NCI-H187 (cell line): ENCODE data around the gene IL17RB.

ENCODE experiments used
- DNase-seq, 2 experiments: peaks; one replicate each; lab custom pipeline; 2025; lab: John Stamatoyannopoulos, UW

The IL17RB gene

DNA sequence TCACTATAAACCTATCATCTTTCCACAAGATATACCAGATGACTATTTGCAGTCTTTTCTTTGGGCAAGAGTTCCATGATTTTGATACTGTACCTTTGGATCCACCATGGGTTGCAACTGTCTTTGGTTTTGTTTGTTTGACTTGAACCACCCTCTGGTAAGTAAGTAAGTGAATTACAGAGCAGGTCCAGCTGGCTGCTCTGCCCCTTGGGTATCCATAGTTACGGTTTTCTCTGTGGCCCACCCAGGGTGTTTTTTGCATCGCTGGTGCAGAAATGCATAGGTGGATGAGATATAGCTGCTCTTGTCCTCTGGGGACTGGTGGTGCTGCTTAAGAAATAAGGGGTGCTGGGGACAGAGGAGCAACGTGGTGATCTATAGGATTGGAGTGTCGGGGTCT, 33.9 kb upstream of the IL17RB start:
- no peak for DNase-seq

DNA sequence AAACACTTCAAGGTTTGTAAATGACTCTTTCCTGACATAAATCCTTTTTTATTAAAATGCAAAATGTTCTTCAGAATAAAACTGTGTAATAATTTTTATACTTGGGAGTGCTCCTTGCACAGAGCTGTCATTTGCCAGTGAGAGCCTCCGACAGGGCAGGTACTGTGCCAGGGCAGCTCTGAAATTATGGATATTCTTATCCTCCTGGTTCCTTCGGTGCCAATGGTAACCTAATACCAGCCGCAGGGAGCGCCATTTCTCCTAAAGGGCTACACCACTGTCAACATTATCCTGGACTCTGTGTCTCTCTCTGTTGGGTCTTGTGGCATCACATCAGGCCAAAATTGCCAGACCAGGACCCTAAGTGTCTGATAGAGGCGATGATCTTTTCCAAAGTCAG, 33.1 kb upstream of the IL17RB start:
- DNase-seq, result no peak

DNA sequence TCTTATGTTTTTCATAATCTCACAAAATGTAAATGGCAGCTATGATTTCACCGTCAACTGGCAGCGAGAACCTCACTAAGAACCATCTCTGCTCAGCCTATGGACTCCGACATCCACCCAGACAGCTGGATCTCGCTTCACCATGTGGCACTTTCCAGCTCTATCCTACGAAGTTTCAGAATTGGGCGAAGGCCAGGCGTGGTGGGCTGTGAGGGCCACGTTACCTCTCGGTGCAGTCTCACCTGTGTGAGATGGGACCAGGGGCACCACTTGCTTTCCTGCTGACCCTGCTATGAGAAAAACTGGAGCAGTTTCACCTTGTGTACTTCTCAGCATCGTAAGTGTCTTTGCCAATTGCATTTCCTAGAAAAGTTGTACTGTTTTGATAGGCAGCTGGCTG, 32.5 kb upstream of the IL17RB start:
- no peak for DNase-seq

DNA sequence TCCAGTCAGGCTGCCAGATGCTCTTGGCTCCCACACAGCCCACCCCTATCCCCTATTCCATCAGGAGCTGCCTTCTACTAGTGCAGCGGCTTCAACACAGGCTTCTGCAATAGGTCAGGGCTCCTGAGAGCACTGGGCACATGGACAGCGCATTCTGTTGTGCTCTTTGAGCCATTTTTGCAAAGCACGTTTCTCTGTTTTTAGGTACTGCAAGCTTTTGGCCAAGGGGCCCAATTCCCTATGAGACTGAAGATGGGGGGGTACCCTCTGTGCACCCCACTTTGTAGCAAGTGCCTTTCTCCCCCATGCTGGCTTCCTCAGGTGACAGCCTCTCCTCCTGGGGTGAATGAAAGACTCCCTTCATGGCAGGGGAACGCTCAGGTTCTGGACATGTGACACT, 31.3 kb upstream of the IL17RB start:
- no peak for DNase-seq

DNA sequence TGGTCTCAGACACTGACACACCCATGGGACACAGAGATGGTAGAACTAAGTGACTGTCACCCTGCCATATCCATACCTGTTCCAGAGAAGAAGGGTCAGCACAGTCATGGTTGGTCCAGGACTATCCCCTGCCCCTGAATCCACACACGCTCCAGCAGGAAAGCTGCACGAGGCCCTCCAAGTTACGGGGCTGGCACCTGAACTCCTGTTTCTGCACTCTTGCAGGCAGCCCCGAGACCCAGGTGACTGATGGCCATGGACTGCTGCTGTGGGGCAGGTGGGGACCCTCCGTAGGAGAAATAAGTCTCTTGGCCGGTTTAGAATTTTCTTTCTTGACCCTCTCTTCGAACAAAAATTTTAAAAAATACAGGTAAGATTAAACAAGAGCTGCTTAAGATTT, 30.7 kb upstream of the IL17RB start:
- no peak for DNase-seq

DNA sequence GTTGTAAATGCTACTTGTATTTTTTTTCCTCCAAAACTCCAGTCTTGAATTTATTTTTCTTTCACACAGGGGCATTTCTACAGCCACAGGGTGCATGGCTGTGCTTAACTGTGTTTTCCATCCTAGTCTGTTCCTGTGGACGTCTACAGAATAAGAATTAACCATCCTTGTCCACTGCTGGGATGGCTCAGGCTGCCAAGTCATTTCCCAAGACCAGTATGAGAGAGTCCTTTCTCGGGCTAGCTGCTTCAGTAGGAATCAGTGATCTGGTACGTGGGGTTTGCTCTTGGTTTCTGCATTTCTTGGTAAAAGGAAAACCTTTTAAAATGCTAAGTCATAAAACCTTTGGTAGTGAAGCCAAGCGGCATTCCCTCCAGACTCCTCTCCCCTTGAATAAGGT, 29.9 kb upstream of the IL17RB start:
- no peak for DNase-seq

DNA sequence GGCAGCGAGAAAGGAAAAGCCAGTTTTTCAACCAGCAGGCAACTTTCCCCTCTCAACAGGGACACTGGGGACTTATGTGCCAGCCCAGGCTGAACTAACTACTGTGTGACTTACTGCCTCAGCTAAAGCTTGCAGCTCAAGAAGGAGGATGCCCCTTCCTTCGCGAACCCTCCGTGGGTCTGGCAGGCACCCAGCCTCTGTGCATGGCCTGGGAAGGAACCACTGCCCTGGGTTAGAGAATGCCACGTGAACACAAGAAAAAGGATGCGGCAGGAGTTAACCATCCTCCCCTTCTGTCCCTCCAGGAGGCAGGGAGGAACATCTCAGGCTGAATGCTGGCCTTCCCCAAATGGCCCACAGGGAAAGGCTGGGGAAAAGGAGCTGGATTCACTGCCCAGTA, 29.2 kb upstream of the IL17RB start:
- DNase-seq, result no peak

DNA sequence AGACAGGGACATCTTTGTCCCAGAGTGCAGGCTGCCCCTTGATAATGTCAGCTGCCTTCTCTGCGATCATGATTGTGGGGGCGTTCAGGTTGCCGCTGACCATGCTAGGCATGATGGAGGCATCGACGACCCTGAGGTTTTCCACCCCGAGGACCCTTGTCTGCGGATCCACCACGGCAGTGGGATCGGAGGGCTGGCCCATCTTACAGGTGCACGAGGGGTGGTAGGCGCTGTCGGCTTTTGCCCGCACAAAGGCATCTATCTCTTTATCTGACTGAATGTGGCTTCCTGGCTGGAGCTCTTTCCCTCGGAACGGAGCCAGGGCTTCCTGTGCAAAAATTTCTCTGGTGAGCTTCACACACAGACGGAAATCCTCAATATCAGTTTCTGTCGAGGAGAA, 28.6 kb upstream of the IL17RB start:
- DNase-seq, result no peak

DNA sequence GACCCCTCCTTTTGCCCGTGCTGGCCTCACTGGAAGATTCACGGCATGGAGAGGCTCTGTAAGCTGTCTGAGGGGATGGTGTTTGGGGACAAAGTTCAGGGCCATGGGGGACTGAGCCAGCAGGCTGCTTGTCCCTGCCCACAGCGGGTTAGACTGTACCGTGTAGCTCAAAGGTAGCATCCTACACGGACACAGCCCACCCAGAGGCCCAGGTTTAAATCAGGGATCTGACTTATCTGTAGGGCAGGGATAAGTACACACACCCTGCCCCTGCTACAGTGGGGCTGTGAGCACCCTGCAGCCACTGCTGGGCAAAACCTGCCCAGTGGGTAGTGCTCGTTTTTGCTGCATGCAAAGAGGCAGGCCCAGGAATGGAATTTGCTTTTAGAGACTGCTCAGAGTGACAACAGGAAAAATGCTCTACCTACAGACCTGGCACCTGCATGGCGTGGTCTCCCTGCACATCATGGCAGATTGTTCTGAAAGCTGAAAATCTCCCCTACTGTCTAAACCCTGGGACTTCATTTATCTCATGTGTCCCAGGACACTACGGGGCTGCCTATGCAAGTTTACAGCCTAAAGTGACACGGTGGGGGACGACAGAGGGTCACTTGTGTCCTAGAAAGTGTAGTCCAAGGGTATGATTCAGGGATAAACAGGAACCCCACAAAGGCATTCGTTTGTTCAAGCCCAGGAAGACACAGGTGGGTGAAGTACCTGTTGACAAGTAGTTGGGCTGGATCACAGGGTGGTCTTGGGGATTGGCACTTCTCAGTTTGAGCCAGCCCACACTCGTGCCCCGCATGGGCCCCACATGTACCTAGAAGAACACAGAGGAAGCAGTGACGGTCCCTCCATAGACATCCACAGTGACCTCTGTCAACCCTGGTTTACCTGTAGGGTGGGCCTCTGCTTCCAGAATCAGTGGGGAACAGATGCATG, 27.9 kb upstream of the IL17RB start:
- DNase-seq, result no peak

DNA sequence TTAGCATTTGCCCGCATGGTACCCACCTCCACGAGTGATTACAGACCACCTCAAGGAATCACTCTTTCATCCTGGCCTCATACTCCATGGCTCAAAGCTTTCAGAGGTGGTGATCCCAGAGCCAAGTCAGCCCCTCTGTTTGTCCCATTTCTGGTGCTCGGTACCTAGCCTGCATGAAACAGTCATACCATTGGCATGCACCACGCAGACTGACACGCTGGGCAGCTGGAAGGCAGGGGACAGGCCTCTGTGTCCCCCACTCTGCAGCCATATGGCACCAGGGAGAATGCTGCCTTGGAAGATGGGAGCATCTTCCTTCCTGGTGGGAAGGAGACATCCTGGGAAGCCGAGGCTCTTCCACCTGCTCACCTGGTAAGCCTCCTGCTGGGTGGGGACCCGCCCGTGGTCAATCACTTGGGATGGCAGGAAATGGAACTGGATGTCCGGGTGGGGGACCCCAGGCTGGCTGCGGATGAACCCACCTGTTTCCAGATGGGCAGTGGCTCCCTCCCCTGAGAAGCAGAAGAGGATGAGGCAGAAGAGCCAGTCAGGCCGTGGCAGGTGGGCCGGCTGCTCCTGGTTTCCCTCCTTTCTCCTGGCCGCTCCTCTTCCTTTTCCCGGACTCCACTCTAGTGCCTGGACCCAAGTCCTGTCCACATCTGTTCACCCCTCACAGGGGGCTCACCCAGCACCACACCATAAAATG, 27.1 kb upstream of the IL17RB start:
- no peak for DNase-seq

DNA sequence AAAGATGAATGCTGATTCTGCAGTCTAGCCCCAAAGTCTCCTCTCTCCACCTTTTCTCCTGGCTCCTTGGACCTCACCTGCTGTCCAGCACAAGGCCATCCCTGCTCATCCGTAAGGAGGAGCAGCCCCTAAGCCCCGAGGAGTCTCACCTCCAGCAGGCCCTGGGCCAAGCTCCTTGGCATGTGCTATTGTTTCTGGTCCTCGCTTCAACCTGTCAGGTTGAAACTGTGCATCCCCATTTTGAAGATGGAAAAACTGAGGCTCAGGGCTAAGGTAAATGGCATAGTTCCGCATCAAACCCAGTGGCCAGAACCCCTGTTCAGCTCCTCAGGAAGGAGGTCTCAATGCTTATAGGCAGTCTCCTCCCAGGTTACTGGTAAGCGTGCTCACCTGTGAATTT, 26.3 kb upstream of the IL17RB start:
- no peak for DNase-seq

DNA sequence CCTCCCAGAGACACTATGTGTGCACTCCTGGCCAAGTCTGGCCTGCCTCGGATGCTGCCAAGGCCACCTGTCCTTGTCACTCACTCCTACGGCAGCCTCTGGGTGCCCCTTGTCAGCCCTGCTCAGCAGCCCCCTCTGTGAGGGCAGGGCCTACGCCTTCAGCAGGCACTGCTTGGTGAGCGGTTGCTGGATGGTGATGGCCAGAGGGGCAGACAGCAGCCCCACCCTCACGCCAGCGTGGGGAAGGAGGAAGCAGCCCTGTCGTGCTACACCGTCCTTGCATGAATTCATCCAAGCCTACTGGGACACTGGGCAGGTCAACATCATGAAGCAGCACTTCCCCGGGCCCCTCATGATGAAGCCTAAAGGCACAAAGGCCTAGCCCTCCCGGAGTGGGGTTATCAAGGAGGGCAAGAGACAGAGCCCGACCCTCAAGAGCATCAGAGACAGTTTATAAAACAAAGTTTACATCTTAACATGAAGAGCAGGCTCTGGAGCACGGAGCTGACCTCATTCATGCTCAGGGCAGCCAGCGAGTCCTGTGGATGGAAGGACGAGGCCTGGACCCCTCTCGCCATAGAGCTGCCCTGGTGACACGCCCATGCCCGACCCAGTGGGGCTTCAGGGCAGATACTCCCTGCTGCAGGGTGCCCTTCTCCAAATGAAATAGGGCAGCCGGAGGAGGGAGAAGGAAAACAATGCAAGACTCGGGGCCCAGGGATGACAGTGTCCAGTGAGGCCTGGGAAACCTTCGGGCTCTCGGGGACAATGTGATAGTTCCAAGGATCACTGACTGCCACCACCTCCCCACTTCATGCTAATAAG, 25.4 kb upstream of the IL17RB start:
- no peak for DNase-seq

DNA sequence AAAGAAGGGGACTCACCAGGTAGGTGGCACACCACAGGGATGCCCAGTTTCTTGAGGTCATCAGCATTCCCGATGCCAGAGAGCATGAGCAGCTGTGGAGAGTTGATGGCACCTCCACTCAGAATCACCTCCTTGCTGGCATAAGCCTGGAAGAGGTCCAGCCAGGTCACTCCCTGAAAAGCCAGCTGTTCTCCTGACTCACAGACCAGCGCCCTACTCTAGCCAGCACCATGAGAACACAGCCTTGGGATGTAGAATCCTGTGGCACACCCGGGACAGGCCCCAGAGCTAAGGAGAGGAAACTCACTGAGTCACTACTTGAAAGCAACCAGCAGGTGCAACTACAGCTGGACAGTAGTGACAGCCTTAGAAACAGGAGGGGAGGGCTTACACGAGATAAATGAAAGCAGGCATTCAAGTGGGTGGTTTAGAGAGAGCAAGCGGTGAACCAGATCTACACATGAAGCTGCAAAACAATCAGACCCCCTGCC, 24.7 kb upstream of the IL17RB start:
- DNase-seq, result peak in 1 of 2 experiments; percentile 29

DNA sequence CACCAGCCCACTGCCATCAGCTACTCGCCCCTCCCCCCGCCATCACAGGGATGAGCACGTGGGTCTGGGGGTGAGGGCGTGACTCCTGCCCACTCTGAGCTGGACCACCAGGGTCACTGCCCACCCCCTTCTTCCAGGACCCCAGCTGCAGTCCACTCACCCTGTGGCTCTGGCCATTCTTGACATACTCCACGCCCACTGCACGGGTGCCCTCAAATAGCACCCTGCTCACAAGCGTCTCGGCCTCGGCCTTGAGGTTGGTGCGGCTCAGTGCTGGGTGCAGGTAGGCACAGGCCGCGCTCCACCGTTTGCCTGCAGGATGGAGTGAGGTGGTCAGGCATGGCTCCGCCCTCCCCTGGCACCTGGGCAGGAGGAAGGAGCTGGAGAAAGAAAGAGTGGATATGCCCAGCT, 24.0 kb upstream of the IL17RB start:
- no peak for DNase-seq

DNA sequence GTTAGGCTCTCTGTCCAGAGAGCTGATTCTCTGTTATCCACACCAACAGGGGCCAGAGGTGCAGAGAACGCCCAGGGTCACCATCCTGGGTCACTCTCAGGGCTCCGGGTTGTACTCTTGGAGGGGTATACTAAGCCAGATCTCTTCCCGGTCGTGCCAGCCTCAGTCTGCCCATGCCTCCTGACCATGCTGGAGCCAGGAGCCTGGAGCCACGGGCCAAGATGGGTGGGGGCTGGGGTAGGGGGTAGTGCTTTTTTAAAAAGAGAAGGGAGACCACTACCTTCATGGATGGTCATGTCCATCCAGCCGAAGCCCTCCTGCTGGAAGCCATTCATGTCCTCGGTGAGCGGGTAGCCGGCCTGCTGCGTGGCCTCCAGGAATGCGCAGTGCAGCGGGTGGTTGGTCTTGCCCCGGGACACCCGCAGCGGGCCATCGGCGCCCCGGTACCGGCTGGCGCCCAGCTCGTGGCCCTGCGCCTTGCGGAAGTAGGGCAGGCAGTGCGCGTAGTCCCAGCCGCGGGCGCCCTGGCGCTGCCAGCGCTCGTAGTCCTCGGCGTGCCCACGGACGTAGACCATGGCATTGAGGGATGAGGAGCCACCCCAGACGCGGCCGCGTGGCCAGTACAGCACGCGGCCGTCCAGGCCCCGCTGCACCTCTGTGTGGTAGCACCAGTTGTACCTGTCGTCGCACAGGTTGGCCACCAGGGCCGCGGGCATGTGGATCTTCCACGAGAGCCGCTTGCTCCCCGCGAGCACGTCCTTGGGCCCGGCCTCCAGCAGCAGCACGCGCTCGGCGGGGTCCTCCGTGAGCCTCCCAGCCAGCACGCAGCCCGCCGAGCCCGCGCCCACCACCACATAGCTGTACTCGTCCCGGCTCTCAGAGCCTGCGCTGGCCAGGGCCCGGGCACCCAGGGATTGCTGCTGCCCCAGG, 23.1 kb upstream of the IL17RB start:
- no peak for DNase-seq

DNA sequence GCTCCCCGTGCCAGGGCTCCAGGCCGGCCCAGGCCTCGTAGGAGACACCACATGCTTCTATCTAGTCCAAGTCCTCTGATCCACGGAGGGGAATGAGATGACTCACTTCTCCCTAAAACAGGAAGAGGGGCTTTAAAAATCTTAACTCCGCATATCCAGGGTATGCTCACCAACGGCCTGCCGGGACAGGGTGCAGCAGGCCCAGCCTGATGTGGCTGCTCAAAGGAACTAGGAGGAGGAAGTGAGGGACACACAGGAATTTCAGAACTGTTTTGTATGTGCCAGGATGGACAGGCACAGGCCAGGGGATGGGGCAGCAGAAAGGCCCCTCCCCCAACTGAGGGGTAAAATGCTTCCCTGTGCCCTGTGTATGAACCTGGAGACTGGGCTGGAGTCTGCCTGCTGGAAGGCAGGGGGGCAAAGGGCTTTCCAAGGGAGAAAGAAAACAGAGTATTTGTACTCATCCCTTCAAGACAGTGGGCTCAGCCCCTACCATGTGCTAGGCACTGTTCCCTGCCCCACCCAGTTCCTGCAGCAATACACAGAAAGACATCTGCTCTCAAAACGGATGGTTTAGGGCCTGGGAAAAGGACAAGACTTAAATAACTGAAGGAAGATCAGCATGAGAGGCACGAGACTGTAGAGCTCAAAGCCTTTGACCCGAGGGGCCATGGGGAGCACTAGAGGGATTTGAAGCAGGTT, 22.3 kb upstream of the IL17RB start:
- no peak for DNase-seq

DNA sequence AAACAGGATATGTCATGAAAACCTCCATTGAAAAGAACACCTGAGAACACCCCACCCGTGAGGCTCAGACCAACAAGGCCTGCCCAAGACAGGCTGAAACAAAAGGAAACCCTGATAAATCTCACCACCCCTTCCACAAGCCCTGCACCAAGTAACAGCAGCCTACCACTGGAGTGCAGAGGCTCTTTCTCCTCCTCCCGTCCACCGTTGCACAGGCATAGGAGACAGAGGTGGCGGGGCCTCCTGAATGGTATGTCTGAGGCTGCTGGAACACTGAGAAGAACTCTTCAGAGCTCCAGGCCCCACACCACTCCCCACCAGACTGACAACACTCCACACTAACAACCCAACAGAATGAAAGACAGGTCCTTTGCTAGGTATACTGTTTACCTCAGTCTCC, 21.6 kb upstream of the IL17RB start:
- no peak for DNase-seq

DNA sequence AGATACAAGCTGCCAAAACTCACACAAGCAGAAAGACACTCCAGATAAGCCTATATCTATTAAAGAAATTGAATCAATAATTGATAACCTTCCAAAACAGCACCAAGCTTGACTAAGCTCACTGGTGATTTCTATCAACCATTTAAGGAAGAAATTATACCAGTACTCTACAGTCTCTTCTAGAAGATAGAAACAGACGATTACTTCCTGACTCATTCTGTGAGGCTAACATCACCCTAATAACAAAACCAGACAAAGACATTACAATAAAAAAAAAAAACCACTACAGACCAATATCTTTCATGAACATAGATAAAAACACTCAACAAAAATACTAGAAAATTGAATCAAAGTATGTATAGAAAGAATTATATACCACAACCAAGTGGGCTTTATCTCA, 20.3 kb upstream of the IL17RB start:
- no peak for DNase-seq

DNA sequence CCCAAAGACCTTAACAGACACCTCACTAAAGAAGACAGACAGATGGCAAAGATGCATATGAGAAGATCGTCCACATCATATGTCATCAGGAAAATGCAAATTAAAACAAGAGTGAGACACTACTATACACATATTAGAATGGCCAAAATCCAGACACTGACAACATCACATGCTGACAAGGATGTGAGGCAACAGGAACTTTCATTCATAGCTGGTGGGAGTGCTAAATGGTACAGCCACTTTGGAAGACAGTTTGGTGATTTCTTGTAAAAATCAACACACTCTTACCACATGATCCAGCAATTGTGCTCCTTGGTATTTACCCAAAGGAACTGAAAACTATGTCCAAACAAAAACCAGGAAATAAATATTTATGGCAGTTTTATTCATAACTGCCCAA, 17.8 kb upstream of the IL17RB start:
- no peak for DNase-seq

DNA sequence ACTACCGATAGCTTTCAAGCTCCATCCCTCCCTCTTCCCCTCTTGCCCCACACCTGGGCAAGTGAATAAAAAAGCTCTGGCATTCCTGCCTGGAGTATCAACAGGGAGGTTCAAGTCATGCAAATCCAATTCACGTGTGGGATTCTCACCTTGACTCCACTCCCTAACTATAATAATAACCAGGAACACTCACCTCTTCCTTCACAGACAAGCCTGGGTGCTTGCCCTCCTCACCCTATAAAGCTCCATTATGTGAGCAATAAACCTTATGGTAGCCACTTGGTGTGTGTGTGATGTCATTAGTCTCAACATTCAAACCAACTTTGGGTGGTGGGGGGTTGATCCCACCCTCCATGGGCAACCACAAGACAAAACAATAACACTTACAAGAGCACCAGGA, 16.8 kb upstream of the IL17RB start:
- DNase-seq, result no peak

DNA sequence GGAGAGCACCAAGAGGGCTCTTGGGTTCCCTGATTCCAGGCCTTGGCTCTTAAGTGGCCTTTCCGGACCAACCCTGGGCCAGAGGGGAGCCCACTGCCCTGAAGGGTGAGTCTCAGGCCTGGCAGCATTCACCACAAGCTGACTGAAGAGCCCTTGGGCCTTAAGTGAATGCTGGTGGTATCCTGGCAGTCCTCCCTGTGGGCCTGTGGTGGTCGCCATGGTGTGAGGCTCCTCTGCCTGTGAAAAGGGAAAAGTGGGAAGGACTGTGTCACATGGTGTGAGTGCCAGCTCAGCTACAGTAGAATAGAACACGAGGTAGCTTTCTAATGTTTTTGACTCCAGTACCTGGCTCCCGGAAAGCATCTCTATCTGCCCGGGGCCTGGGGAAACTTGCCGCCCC, 15.4 kb upstream of the IL17RB start:
- no peak for DNase-seq
